ENCODE data around the gene SLC6A8. TPM values are rescaled to one million over a fixed set of nuclear protein-coding genes. Genes with fewer than 3 reads are reported as not detected.

Gene SLC6A8
- total RNA-seq, 2 experiments from 2014 or later: 0.42 to 0.71 TPM

GRCh38 chrX:153672531-153673427 lies 14.9 kb upstream of the SLC6A8 start:
- DNase-seq: peak in 1 of 14 experiments; percentile 13
- intact Hi-C loops (cut with DNase I, micrococcal nuclease): no loop called here
- no peak overlapping the region for H3K4me3 Mint-ChIP-seq
- ChIA-PET POLR2A (no interaction called here), CTCF (no interaction called here)
- H3K4me3 ChIP-seq (ENCODE audit: low read length): no peak overlapping the region
- no peaks in the 10 kb centered on the region for H3K9me3 ChIP-seq (ENCODE audit: control insufficient read depth in 1 of 2, insufficient read depth in 1 of 2, low read length in 2 of 2)
- no peaks in the 10 kb centered on the region for H3K9me3 Mint-ChIP-seq
- H3K36me3 ChIP-seq (ENCODE audit: insufficient read depth, low read length): no peaks in the 10 kb centered on the region
- TF ChIP-seq CTCF (IDR thresholded peaks at IDR 0.05): no peak
- no peaks in the 10 kb centered on the region for H3K36me3 Mint-ChIP-seq (ENCODE audit: low read depth)
- H3K27ac ChIP-seq (ENCODE audit: low read depth in 1 of 2, low read length in 2 of 2): no peak overlapping the region
- no peak for ATAC-seq (ENCODE audit: poor library complexity)
- peaks cover 0 to 10% of the 10 kb centered on the region in 2 experiments for H3K27me3 ChIP-seq (ENCODE audit: control insufficient read depth in 1 of 2, insufficient read depth in 2 of 2, low read length in 2 of 2)
- no peak overlapping the region for H3K27ac Mint-ChIP-seq
- peaks cover 25% of the 10 kb centered on the region for H3K27me3 Mint-ChIP-seq
- peaks cover 13% of the 10 kb centered on the region for H3K4me1 ChIP-seq (ENCODE audit: insufficient read depth, low read length)
- H3K4me1 Mint-ChIP-seq (ENCODE audit: low read depth): peaks cover 4% of the 10 kb centered on the region

GRCh38 chrX:153673428-153674218 lies 14.1 kb upstream of the SLC6A8 start, which contains the start of gene PNCK:
Gene PNCK (minus strand): TSS chrX:153673813. CDS start chrX:153673076, 737 bp downstream.
- no peak within 1 kb of the TSS for H3K27ac Mint-ChIP-seq
- no peaks in the 10 kb centered on the region for H3K9me3 ChIP-seq (ENCODE audit: control insufficient read depth in 1 of 2, insufficient read depth in 1 of 2, low read length in 2 of 2)
- POLR2A ChIA-PET: no interaction called here

More at GRCh38 chrX:153673428-153674218, 14.1 kb upstream of the SLC6A8 start, which contains the start of gene PNCK:
- Histone ChIP-seq H3K27ac (ENCODE audit: low read depth in 1 of 2, low read length in 2 of 2) (no peak within 1 kb of the TSS), H3K4me3 (ENCODE audit: low read length) (no peak within 1 kb of the TSS), H3K36me3 (ENCODE audit: insufficient read depth, low read length) (no peaks in the 10 kb centered on the region), H3K27me3 (ENCODE audit: control insufficient read depth in 1 of 2, insufficient read depth in 2 of 2, low read length in 2 of 2) (peaks cover 0 to 10% of the 10 kb centered on the region in 2 experiments), H3K4me1 (ENCODE audit: insufficient read depth, low read length) (peaks cover 7% of the 10 kb centered on the region)
- ATAC-seq (ENCODE audit: poor library complexity) (no peak), DNase-seq (peak in 1 of 14 experiments; percentile 10)
- H3K4me3 Mint-ChIP-seq: peak within 1 kb of the TSS; percentile 55
- intact Hi-C loops (cut with DNase I, micrococcal nuclease): no loop called here
- CTCF ChIA-PET: no interaction called here
- peaks cover 21% of the 10 kb centered on the region for H3K27me3 Mint-ChIP-seq
- no peaks in the 10 kb centered on the region for H3K9me3 Mint-ChIP-seq
- no peaks in the 10 kb centered on the region for H3K36me3 Mint-ChIP-seq (ENCODE audit: low read depth)
- no peak for TF ChIP-seq CTCF (IDR thresholded peaks at IDR 0.05)
- no peaks in the 10 kb centered on the region for H3K4me1 Mint-ChIP-seq (ENCODE audit: low read depth)
